BLaER1 (cell line): ENCODE measurements around the gene ZNF407.

Source experiments
- H3K27ac ChIP-seq: shearing (Covaris generic); formaldehyde crosslinking; 2 replicates; pipeline ENCODE4 v1.8.1; 2022
- H3K27me3 ChIP-seq: shearing (Covaris generic); formaldehyde crosslinking; 2 replicates; pipeline ENCODE4 v1.8.1; 2022
- H3K36me3 ChIP-seq: shearing (Covaris generic); formaldehyde crosslinking; 2 replicates; pipeline ENCODE4 v1.8.1; 2022
- H3K4me1 ChIP-seq: shearing (Covaris generic); formaldehyde crosslinking; 2 replicates; pipeline ENCODE4 v1.8.1; 2022
- H3K4me2 ChIP-seq: shearing (Covaris generic); formaldehyde crosslinking; 2 replicates; pipeline ENCODE4 v1.8.1; 2022
- H3K4me3 ChIP-seq: shearing (Covaris generic); formaldehyde crosslinking; 2 replicates; pipeline ENCODE4 v1.8.1; 2022
- H3K9ac ChIP-seq: shearing (Covaris generic); formaldehyde crosslinking; 2 replicates; pipeline ENCODE4 v1.8.1; 2022
- H3K9me3 ChIP-seq: shearing (Covaris generic); formaldehyde crosslinking; 2 replicates; pipeline ENCODE4 v1.8.1; 2022
- H4K20me1 ChIP-seq: shearing (Covaris generic); formaldehyde crosslinking; 2 replicates; pipeline ENCODE4 v1.8.1; 2022
- Cebpa-rat ChIP-seq: shearing (Covaris generic); IDR thresholded peaks from 2 replicates; pipeline ENCODE4 v1.8.1; 2022

ZNF407 gene

GRCh38 chr18:74793746-74794145 lies 196.1 kb downstream of the ZNF407 start:
- peaks cover 10% of the 10 kb centered on the region for H3K36me3 ChIP-seq
- no peak overlapping the region for H3K4me2 ChIP-seq
- H3K9me3 ChIP-seq: no peaks in the 10 kb centered on the region
- H3K27ac ChIP-seq: no peak overlapping the region
- no peaks in the 10 kb centered on the region for H4K20me1 ChIP-seq
- H3K27me3 ChIP-seq: no peaks in the 10 kb centered on the region
- no peak overlapping the region for H3K9ac ChIP-seq
- H3K4me3 ChIP-seq: no peak overlapping the region
- no peak for TF ChIP-seq Cebpa-rat
- no peaks in the 10 kb centered on the region for H3K4me1 ChIP-seq

- H3K9me3 ChIP-seq: no peaks in the 10 kb centered on the region
- TF ChIP-seq Cebpa-rat: no peak
- no peak overlapping the region for H3K4me3 ChIP-seq
- no peak overlapping the region for H3K4me2 ChIP-seq
- H3K36me3 ChIP-seq: peaks cover 4% of the 10 kb centered on the region; the same call in 1 of the 2 replicates
- H3K27ac ChIP-seq: no peak overlapping the region
- H3K4me1 ChIP-seq: no peaks in the 10 kb centered on the region
- H3K9ac ChIP-seq: no peak overlapping the region
- H3K27me3 ChIP-seq: no peaks in the 10 kb centered on the region
- H4K20me1 ChIP-seq: no peaks in the 10 kb centered on the region
Observed at GRCh38 chr18:74795751-74796150, 198.1 kb downstream of the ZNF407 start.

GRCh38 chr18:74796211-74796610 lies 198.5 kb downstream of the ZNF407 start:
- H3K4me3 ChIP-seq: no peak overlapping the region
- H3K27ac ChIP-seq: no peak overlapping the region
- no peak for TF ChIP-seq Cebpa-rat
- peaks cover 4% of the 10 kb centered on the region; the same call in 1 of the 2 replicates for H3K36me3 ChIP-seq
- no peak overlapping the region for H3K9ac ChIP-seq
- no peaks in the 10 kb centered on the region for H4K20me1 ChIP-seq
- H3K4me1 ChIP-seq: no peaks in the 10 kb centered on the region
- H3K9me3 ChIP-seq: no peaks in the 10 kb centered on the region
- no peak overlapping the region for H3K4me2 ChIP-seq
- H3K27me3 ChIP-seq: no peaks in the 10 kb centered on the region

- Histone ChIP-seq H3K9me3 (no peaks in the 10 kb centered on the region), H3K4me1 (no peaks in the 10 kb centered on the region), H4K20me1 (no peaks in the 10 kb centered on the region), H3K27ac (no peak overlapping the region), H3K27me3 (no peaks in the 10 kb centered on the region), H3K36me3 (0 out of 2 replicates have a peak, but pooled peaks cover 4% of the 10 kb centered on the region), H3K4me3 (no peak overlapping the region), H3K9ac (no peak overlapping the region), H3K4me2 (no peak overlapping the region)
- TF ChIP-seq Cebpa-rat: no peak
Observed at GRCh38 chr18:74796841-74797576, 199.3 kb downstream of the ZNF407 start.

GRCh38 chr18:74797577-74798151 lies 200.0 kb downstream of the ZNF407 start:
- Histone ChIP-seq H3K4me2 (no peak overlapping the region), H4K20me1 (no peaks in the 10 kb centered on the region), H3K27ac (no peak overlapping the region), H3K9ac (no peak overlapping the region), H3K36me3 (0 out of 2 replicates have a peak, but pooled peaks cover 4% of the 10 kb centered on the region), H3K4me1 (no peaks in the 10 kb centered on the region), H3K27me3 (no peaks in the 10 kb centered on the region), H3K4me3 (no peak overlapping the region), H3K9me3 (no peaks in the 10 kb centered on the region)
- TF ChIP-seq Cebpa-rat: no peak

- Histone ChIP-seq H3K27me3 (no peaks in the 10 kb centered on the region), H3K4me3 (no peak overlapping the region), H3K4me1 (no peaks in the 10 kb centered on the region), H3K36me3 (no peaks in the 10 kb centered on the region), H4K20me1 (no peaks in the 10 kb centered on the region), H3K9ac (no peak overlapping the region), H3K4me2 (no peak overlapping the region), H3K27ac (no peak overlapping the region), H3K9me3 (no peaks in the 10 kb centered on the region)
- TF ChIP-seq Cebpa-rat: no peak
Observed at GRCh38 chr18:74799542-74799941, 201.9 kb downstream of the ZNF407 start.

GRCh38 chr18:74800098-74800497 lies 202.4 kb downstream of the ZNF407 start:
- Histone ChIP-seq H3K4me2 (no peak overlapping the region), H3K4me1 (no peaks in the 10 kb centered on the region), H3K27me3 (no peaks in the 10 kb centered on the region), H4K20me1 (no peaks in the 10 kb centered on the region), H3K9ac (no peak overlapping the region), H3K27ac (no peak overlapping the region), H3K36me3 (no peaks in the 10 kb centered on the region), H3K4me3 (no peak overlapping the region), H3K9me3 (no peaks in the 10 kb centered on the region)
- TF ChIP-seq Cebpa-rat: no peak

GRCh38 chr18:74803117-74803516 lies 205.4 kb downstream of the ZNF407 start:
- Histone ChIP-seq H4K20me1 (no peaks in the 10 kb centered on the region), H3K9me3 (no peaks in the 10 kb centered on the region), H3K4me2 (no peak overlapping the region), H3K4me1 (no peaks in the 10 kb centered on the region), H3K27ac (no peak overlapping the region), H3K27me3 (no peaks in the 10 kb centered on the region), H3K9ac (no peak overlapping the region), H3K36me3 (no peaks in the 10 kb centered on the region), H3K4me3 (no peak overlapping the region)
- TF ChIP-seq Cebpa-rat: no peak

GRCh38 chr18:74803769-74804168 lies 206.1 kb downstream of the ZNF407 start:
- Histone ChIP-seq H3K27me3 (no peaks in the 10 kb centered on the region), H3K4me3 (no peak overlapping the region), H3K36me3 (no peaks in the 10 kb centered on the region), H3K9ac (no peak overlapping the region), H3K4me2 (no peak overlapping the region), H3K9me3 (no peaks in the 10 kb centered on the region), H3K4me1 (no peaks in the 10 kb centered on the region), H3K27ac (no peak overlapping the region), H4K20me1 (no peaks in the 10 kb centered on the region)
- no peak for TF ChIP-seq Cebpa-rat

GRCh38 chr18:74804677-74805076 lies 207.0 kb downstream of the ZNF407 start:
- Histone ChIP-seq H3K9ac (no peak overlapping the region), H3K4me3 (no peak overlapping the region), H3K27ac (no peak overlapping the region), H4K20me1 (no peaks in the 10 kb centered on the region), H3K27me3 (no peaks in the 10 kb centered on the region), H3K36me3 (no peaks in the 10 kb centered on the region), H3K4me1 (no peaks in the 10 kb centered on the region), H3K4me2 (no peak overlapping the region), H3K9me3 (no peaks in the 10 kb centered on the region)
- TF ChIP-seq Cebpa-rat: no peak

- Histone ChIP-seq H3K27me3 (no peaks in the 10 kb centered on the region), H3K27ac (no peak overlapping the region), H3K9me3 (no peaks in the 10 kb centered on the region), H3K9ac (no peak overlapping the region), H3K36me3 (no peaks in the 10 kb centered on the region), H3K4me2 (no peak overlapping the region), H3K4me3 (no peak overlapping the region), H4K20me1 (no peaks in the 10 kb centered on the region), H3K4me1 (no peaks in the 10 kb centered on the region)
- TF ChIP-seq Cebpa-rat: no peak
Observed at GRCh38 chr18:74806073-74806472, 208.4 kb downstream of the ZNF407 start.
